Endothelial cell of umbilical vein (primary cell): ENCODE data around the gene HBP1. TPM values are rescaled to one million over a fixed set of nuclear protein-coding genes. Genes with fewer than 3 reads are reported as not detected.
"Not testable (repeated sequence)": the region's sequence is repeated elsewhere in the genome, so short reads cannot be mapped to it uniquely, and the experiment has no call there.

Experiments used
- BruUV-seq: library from RNA; stranded (reverse); fragments of 400-500 nt; replicated peaks from 2 replicates; lab custom pipeline; 2021; lab: Mats Ljungman, UMichigan
- CTCF ChIA-PET: fragments of 300-600, 350-600 bp; sonication (Branson Sonifier 250); formaldehyde crosslinking; loops from one replicate; lab custom pipeline; 2021; ENCODE audit warnings: antibody characterized with exemption, inconsistent platforms; lab: Charles Lee
- POLR2A ChIA-PET: fragments of 300-600, 350-600 bp; sonication (Branson Sonifier 250); formaldehyde crosslinking; loops from one replicate; lab custom pipeline; 2021; ENCODE audit warnings: antibody characterized with exemption, inconsistent platforms; lab: Charles Lee
- DNase-seq: peaks from one replicate; pipeline ENCODE4 v3.0.0-alpha.2; 2011; ENCODE audit warnings: low read depth, low spot score
- FAIRE-seq: peaks from 2 replicates; lab custom pipeline; 2011; peaks lifted over from hg19 to GRCh38; lab: Jason Lieb, UNC
- H2AFZ ChIP-seq: 2 replicates; pipeline ENCODE4 v1.6.0; 2012; ENCODE audit warnings: low read depth, low read length, control low read depth, inconsistent platforms
- H3K27ac ChIP-seq: 2 replicates; pipeline ENCODE4 v1.5.1; 2011; ENCODE audit warnings: low read depth, mild to moderate bottlenecking, control low read depth, low read length, moderate library complexity; ENCODE audit not compliant: insufficient read depth
- H3K27me3 ChIP-seq, 2 experiments: 2 replicates each; pipeline versions ENCODE4 v1.6.0 to v1.6.1; 2011; ENCODE audit warnings: low read length in 2 of 2, mixed read lengths in 1 of 2; ENCODE audit not compliant: control insufficient read depth in 2 of 2, insufficient read depth in 2 of 2
- H3K36me3 ChIP-seq, 2 experiments: 2 replicates in 1 of 2; 3 replicates in 1 of 2; pipeline ENCODE4 v1.5.1; 2011; ENCODE audit warnings: low read length in 2 of 2, mild to moderate bottlenecking in 1 of 2, moderate library complexity in 1 of 2; ENCODE audit not compliant: control insufficient read depth in 2 of 2, insufficient read depth in 2 of 2; ENCODE audit errors: extremely low read depth in 1 of 2
- H3K4me1 ChIP-seq: 3 replicates; pipeline ENCODE4 v1.5.1; 2011; ENCODE audit warnings: mild to moderate bottlenecking, low read length; ENCODE audit not compliant: control insufficient read depth, insufficient read depth; ENCODE audit errors: extremely low read depth
- H3K4me2 ChIP-seq: 2 replicates; pipeline ENCODE4 v1.6.1; 2011; ENCODE audit warnings: low read length, control low read depth, mixed read lengths; ENCODE audit not compliant: insufficient read depth
- H3K4me3 ChIP-seq, 3 experiments: fragments of 200-600 bp in 1 of 3; sonication (generic), shearing (Covaris generic) in 1 of 3; replicated peaks in 1 of 3; 2 replicates each; pipeline ENCODE4 v1.5.1; 2011 to 2016; ENCODE audit warnings: control low read depth in 3 of 3, low read length in 3 of 3, mild to moderate bottlenecking in 2 of 3, inconsistent platforms in 1 of 3, low read depth in 1 of 3, moderate library complexity in 1 of 3; ENCODE audit not compliant: insufficient read depth in 1 of 3
- H3K79me2 ChIP-seq: 2 replicates; pipeline ENCODE4 v1.6.0; 2012; ENCODE audit warnings: low read length, inconsistent platforms; ENCODE audit not compliant: control insufficient read depth, insufficient read depth
- H3K9ac ChIP-seq: replicated peaks from 2 replicates; pipeline ENCODE3; 2011; ENCODE audit warnings: low read length, control low read depth; ENCODE audit not compliant: insufficient read depth; ENCODE audit errors: extremely low read depth
- H3K9me1 ChIP-seq: replicated peaks from 3 replicates; pipeline ENCODE4 v1.6.0; 2011; ENCODE audit warnings: mild to moderate bottlenecking, low read length; ENCODE audit not compliant: control insufficient read depth, insufficient read depth; ENCODE audit errors: extremely low read depth
- H3K9me3 ChIP-seq: replicated peaks from 2 replicates; pipeline ENCODE4 v1.5.1; 2012; ENCODE audit warnings: low read length, inconsistent platforms; ENCODE audit not compliant: control insufficient read depth, insufficient read depth
- H4K20me1 ChIP-seq: replicated peaks from 2 replicates; pipeline ENCODE3; 2011; ENCODE audit warnings: mild to moderate bottlenecking, low read length; ENCODE audit not compliant: control insufficient read depth, insufficient read depth; ENCODE audit errors: extremely low read depth
- dilution Hi-C: fragments of 300-500 bp; cut with MboI; formaldehyde crosslinking; loops from one replicate; pipeline ENCODE4 v1.15.0; 2019; ENCODE audit warnings: low sequenced_read_pairs; ENCODE audit not compliant: extremely low pct_ligation_motif_present
- intact Hi-C: fragments of 100-400 bp; cut with micrococcal nuclease; formaldehyde crosslinking; loops from one replicate; pipeline ENCODE4 v1.10.0; 2022
- polyA plus RNA-seq, 4 experiments: library from polyadenylated mRNA; depleted of rRNA in 3 of 4; stranded (reverse) in 3 of 4; unstranded in 1 of 4; fragments of >200 nt; gene quantifications; 2 replicates each; pipeline versions ENCODE4 v1.2.1 to v1.2.3, GENCODE V29; 2011 to 2012; ENCODE audit warnings: missing spikeins in 1 of 4
- total RNA-seq: library from RNA; stranded (reverse); gene quantifications from 2 replicates; pipeline ENCODE4 v1.2.3, GENCODE V29; 2021
- TF ChIP-seq, protein P1 (sequence below), 2 donors: IDR thresholded peaks; 1 replicate in 1 of 2; 2 replicates in 1 of 2; pipeline ENCODE4 v1.5.1; 2011; ENCODE audit warnings: low read length in 2 of 2, mild to moderate bottlenecking in 2 of 2, moderate library complexity in 2 of 2, control low read depth in 1 of 2, inconsistent platforms in 1 of 2, low read depth in 1 of 2; ENCODE audit not compliant: insufficient read depth in 1 of 2; ENCODE audit errors: extremely low read depth in 1 of 2
- TF ChIP-seq, protein P2 (sequence below): IDR thresholded peaks from 2 replicates; pipeline ENCODE4 v1.6.1; 2011; ENCODE audit not compliant: insufficient read depth, insufficient read length

HBP1 gene
- total and polyA plus RNA-seq, 2 donors (not counting 3 experiments of a cell fraction or from before 2014, with no cell fraction given): 49.6 to 63.4 TPM

DNA sequence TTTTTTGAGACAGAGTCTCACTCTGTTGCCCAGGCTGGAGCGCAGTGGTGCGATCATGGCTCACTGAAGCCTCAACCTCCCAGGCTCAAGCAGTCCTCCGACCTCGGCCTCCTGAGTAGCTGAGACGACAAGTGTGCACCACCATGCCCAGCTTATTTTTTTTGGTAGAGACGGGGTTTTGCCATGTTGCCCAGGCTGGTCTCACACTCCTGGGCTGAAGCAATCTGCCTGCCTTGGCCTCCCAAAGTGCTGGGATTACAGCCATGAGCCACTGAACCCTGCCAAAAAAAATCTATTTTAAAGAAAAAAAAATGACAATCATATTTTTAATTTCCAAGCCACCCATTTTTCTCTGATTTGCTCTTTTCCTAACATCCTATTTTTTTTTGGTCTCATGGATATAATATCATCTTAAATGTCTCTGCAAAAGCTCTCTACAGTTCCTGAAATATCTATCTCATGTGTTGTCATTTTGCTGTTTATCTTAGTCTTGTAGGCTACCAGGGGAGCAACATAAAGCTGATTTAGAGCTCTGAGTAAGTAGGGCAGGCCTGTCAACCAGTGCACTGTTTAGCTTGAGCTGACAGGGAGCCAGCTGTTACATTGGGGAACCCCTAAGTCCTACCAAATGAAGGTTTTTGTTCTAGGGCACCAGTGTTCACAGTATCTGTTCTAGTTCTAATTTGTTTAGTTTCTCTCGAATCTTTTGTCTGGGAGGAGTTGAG is 29.9 kb upstream of the HBP1 start:
- Histone ChIP-seq H3K9me3 (no peaks in the 10 kb centered on the region), H3K9me1 (no peaks in the 10 kb centered on the region), H3K4me3 (no peak overlapping the region), H3K27me3 (no peaks in the 10 kb centered on the region), H4K20me1 (no peaks in the 10 kb centered on the region), H3K36me3 (no peaks in the 10 kb centered on the region), H3K27ac (no peak overlapping the region), H3K4me2 (no peak overlapping the region), H3K9ac (no peak overlapping the region), H3K79me2 (no peaks in the 10 kb centered on the region), H2AFZ (no peak overlapping the region), H3K4me1 (no peaks in the 10 kb centered on the region)
- CTCF ChIA-PET: interaction anchor here (0.8 to 2.4 kb wide), 4 partner anchors 9 to 192 kb away, joined by 3 to 16 read pairs (median 6); no protein-coding TSS in a partner anchor
- dilution Hi-C loops: no loop called here
- DNase-seq (no peak), FAIRE-seq (no peak)
- TF ChIP-seq, protein P1, sequence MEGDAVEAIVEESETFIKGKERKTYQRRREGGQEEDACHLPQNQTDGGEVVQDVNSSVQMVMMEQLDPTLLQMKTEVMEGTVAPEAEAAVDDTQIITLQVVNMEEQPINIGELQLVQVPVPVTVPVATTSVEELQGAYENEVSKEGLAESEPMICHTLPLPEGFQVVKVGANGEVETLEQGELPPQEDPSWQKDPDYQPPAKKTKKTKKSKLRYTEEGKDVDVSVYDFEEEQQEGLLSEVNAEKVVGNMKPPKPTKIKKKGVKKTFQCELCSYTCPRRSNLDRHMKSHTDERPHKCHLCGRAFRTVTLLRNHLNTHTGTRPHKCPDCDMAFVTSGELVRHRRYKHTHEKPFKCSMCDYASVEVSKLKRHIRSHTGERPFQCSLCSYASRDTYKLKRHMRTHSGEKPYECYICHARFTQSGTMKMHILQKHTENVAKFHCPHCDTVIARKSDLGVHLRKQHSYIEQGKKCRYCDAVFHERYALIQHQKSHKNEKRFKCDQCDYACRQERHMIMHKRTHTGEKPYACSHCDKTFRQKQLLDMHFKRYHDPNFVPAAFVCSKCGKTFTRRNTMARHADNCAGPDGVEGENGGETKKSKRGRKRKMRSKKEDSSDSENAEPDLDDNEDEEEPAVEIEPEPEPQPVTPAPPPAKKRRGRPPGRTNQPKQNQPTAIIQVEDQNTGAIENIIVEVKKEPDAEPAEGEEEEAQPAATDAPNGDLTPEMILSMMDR (IDR thresholded peaks at IDR 0.05; ENCODE audit: extremely low read depth in 1 of 2, insufficient read depth in 1 of 2, low read depth in 1 of 2, low read length in 2 of 2): no peak
- TF ChIP-seq, protein P2, sequence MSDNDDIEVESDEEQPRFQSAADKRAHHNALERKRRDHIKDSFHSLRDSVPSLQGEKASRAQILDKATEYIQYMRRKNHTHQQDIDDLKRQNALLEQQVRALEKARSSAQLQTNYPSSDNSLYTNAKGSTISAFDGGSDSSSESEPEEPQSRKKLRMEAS: no peak
- BruUV-seq: no TSS peak
- POLR2A ChIA-PET: no interaction called here
- intact Hi-C loops: no loop called here

DNA sequence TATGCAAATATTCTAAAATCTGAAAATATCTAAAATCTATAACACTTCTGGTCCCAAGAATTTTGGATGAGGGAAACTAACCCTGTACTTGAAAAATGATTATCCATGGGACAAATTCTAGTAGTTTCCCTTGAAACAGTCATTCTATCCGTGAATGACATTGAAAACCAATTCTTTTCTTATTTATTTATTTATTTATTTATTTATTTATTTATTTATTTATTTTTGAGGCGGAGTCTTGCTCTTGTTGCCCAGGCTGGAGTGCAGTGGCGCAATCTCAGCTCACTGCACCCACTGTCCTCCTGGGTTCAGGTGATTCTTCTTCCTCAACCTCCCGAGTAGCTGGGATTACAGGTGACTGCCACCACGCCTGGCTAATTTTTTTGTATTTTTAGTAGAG is 24.9 kb upstream of the HBP1 start:
- H3K9me3 ChIP-seq, intact Hi-C loops, dilution Hi-C loops, DNase-seq, POLR2A ChIA-PET, H3K4me1 ChIP-seq, H3K4me2 ChIP-seq, H4K20me1 ChIP-seq, H3K36me3 ChIP-seq, FAIRE-seq, H3K9me1 ChIP-seq, H3K9ac ChIP-seq, H2AFZ ChIP-seq, H3K79me2 ChIP-seq, H3K27me3 ChIP-seq, H3K27ac ChIP-seq, BruUV-seq, H3K4me3 ChIP-seq: not testable (repeated sequence)
- CTCF ChIA-PET: interaction anchor here (1.8 kb wide), 1 partner anchor 197 kb away, joined by 7 read pairs; no protein-coding TSS in a partner anchor
